NCI-H510A (cell line): Measurements from ENCODE around the gene CCDC141.

Experiments used
- DNase-seq: peaks from one replicate; lab custom pipeline; 2025; lab: John Stamatoyannopoulos, UW

The CCDC141 gene

GRCh38 chr2:178828486-178828881 lies 221.5 kb downstream of the CCDC141 start:
- no peak for DNase-seq

- no peak for DNase-seq
Measured at GRCh38 chr2:178827739-178828485, 222.0 kb downstream of the CCDC141 start.

GRCh38 chr2:178827111-178827510 lies 222.8 kb downstream of the CCDC141 start:
- DNase-seq: no peak

GRCh38 chr2:178825183-178825582 lies 224.8 kb downstream of the CCDC141 start:
- DNase-seq: no peak

- DNase-seq: no peak
Measured at GRCh38 chr2:178824181-178824580, 225.8 kb downstream of the CCDC141 start.

GRCh38 chr2:178819992-178820391 lies 229.9 kb downstream of the CCDC141 start:
- DNase-seq: no peak

- DNase-seq: no peak
Measured at GRCh38 chr2:178819147-178819875, 230.6 kb downstream of the CCDC141 start.

GRCh38 chr2:178811901-178812300 lies 238.0 kb downstream of the CCDC141 start:
- no peak for DNase-seq

GRCh38 chr2:178811045-178811444 lies 238.9 kb downstream of the CCDC141 start:
- DNase-seq: no peak

GRCh38 chr2:178810422-178810821 lies 239.5 kb downstream of the CCDC141 start:
- DNase-seq: no peak

GRCh38 chr2:178807227-178808008 lies 242.5 kb downstream of the CCDC141 start, which contains the start of gene TTN:
Gene TTN, minus strand, starts transcription at chr2:178807423. Its CDS starts 2,781 bp downstream, at chr2:178804642.
- DNase-seq: no peak

GRCh38 chr2:178806543-178806942 lies 243.4 kb downstream of the CCDC141 start:
- DNase-seq: no peak

GRCh38 chr2:178805457-178805856 lies 244.5 kb downstream of the CCDC141 start:
- no peak for DNase-seq

GRCh38 chr2:178804791-178805190 lies 245.1 kb downstream of the CCDC141 start:
- no peak for DNase-seq

- no peak for DNase-seq
Measured at GRCh38 chr2:178800510-178800909, 249.4 kb downstream of the CCDC141 start.

- DNase-seq: no peak
Measured at GRCh38 chr2:178799305-178799704, 250.6 kb downstream of the CCDC141 start.

GRCh38 chr2:178796079-178796677 lies 253.8 kb downstream of the CCDC141 start:
- DNase-seq: no peak

GRCh38 chr2:178787934-178788333 lies 262.0 kb downstream of the CCDC141 start:
- DNase-seq: no peak

GRCh38 chr2:178787155-178787554 lies 262.8 kb downstream of the CCDC141 start:
- DNase-seq: no peak

GRCh38 chr2:178783889-178784288 lies 266.0 kb downstream of the CCDC141 start:
- DNase-seq: no peak

GRCh38 chr2:178782236-178782635 lies 267.7 kb downstream of the CCDC141 start:
- no peak for DNase-seq
